HG02973 (cell line): ENCODE measurements around the gene ALDH16A1.
A peak's percentile ranks its signal among the peaks of the same experiment; 100 is the strongest.

Source experiments
- ATAC-seq: cut with Tn5 transposase; IDR thresholded peaks from one replicate; pipeline ENCODE4 v1.9.1; 2021; ENCODE audit warnings: moderate library complexity; ENCODE audit not compliant: unreplicated experiment

Gene ALDH16A1

GRCh38 chr19:49487277-49488045, 34.4 kb downstream of the ALDH16A1 start, which contains the start of gene RPL13A:
Gene RPL13A (plus strand): TSS chr19:49487608. CDS start chr19:49487630, 22 bp downstream.
- ATAC-seq = peak; percentile 79

- no peak for ATAC-seq
Measured at GRCh38 chr19:49488046-49488862, 35.2 kb downstream of the ALDH16A1 start.

DNA sequence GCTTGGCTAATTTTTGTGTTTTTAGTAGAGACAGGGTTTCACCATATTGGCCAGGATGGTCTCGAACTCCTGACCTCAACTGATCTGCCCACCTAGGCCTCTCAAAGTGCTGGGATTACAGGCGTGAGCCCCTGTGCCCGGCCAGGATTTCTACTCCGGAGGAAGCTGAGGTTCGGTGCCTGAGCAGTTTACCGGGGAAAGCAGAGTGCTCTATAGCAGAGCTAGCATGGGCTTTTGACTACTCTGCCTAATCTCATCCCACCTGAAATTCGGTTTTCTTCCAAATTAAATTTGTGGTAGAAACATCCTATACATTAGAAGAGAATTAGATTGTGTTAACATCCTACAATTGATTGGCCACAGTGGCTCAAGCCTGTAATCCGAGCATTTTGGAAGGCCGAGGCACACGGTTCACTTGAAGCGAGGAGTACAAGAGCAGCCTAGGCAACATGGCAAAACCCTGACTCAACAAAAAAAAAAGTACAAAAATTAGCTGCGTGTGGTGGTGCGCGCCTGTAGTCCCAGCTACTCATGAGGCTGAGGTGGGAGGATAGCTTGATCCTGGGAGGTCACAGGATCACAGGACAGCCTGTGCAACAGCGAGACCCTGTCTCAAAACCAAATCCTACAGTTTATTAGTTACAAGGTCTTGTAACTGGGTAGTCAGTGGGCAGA, 36.0 kb downstream of the ALDH16A1 start:
- ATAC-seq = no peak

- ATAC-seq = no peak
Measured at GRCh38 chr19:49489601-49490167, 36.7 kb downstream of the ALDH16A1 start.

GRCh38 chr19:49490287-49491029, 37.4 kb downstream of the ALDH16A1 start:
- no peak for ATAC-seq

GRCh38 chr19:49491030-49491803, 38.2 kb downstream of the ALDH16A1 start:
- no peak for ATAC-seq

DNA sequence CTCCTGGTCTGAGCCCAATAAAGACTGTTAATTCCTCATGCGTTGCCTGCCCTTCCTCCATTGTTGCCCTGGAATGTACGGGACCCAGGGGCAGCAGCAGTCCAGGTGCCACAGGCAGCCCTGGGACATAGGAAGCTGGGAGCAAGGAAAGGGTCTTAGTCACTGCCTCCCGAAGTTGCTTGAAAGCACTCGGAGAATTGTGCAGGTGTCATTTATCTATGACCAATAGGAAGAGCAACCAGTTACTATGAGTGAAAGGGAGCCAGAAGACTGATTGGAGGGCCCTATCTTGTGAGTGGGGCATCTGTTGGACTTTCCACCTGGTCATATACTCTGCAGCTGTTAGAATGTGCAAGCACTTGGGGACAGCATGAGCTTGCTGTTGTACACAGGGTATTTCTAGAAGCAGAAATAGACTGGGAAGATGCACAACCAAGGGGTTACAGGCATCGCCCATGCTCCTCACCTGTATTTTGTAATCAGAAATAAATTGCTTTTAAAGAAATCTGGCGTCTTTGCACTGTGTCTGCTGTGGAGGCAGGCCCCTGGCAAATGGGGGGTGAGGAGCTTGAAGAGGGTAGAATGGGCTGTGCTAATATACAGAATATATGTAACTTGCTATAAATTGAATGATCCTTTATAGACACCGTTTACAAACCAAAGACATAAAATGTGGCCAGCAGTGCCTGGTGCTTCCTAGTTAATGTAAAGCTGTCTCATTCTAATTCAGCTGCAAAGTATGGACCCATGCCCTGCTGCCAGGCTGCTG, 39.0 kb downstream of the ALDH16A1 start:
- ATAC-seq = no peak

- no peak for ATAC-seq
Measured at GRCh38 chr19:49492573-49493405, 39.8 kb downstream of the ALDH16A1 start.

- no peak for ATAC-seq
Measured at GRCh38 chr19:49496574-49497008, 43.6 kb downstream of the ALDH16A1 start.

DNA sequence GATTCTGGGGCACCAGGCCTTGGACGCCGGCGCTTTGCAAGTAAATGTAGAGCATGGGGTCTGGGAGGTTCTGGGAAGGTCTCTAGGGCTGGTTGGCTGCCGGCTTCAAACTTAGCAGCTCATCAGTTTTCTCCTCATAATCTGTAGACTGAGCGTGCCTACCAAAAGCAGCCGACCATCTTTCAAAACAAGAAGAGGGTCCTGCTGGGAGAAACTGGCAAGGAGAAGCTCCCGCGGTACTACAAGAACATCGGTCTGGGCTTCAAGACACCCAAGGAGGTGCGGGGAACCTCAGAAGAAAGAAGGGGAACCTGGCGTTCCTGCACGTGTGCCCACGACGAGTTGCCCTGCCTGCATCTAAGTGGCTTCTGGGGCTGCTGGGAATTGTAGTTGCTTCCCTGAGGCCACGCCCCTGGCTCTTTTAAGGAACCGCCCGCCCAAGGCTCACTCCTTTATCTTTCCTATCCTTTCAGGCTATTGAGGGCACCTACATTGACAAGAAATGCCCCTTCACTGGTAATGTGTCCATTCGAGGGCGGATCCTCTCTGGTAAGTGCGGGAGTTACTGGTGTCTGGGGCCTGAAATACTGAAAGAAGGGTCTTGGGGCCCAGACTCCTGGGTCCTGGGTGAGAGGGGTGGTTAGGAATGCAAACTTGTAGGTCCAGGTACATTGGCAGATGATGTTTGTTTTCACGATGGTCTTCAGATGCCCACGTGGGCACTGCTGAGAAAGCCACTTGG, 44.2 kb downstream of the ALDH16A1 start:
- no peak for ATAC-seq

- no peak for ATAC-seq
Measured at GRCh38 chr19:49497789-49498103, 44.7 kb downstream of the ALDH16A1 start.

DNA sequence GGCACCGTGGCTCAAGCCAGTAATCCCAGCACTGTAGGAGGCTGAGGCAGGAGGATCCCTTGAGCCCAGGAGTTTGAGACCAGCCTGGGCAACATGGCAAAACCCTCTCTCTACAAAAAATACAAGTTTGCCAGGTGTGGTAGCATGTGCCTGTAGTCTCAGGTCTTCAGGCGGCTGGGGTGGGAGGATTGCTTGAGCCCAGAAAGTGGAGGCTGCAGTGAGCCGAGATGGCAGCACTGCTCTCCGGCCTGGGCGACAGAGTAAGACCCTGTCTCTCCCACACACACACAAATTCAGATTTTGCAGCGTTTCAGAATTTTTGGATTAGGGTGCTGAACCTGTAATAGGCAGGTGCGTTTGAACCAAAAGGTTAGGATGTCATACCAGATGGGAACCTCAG, 45.5 kb downstream of the ALDH16A1 start:
- no peak for ATAC-seq

- no peak for ATAC-seq
Measured at GRCh38 chr19:49499030-49499670, 46.1 kb downstream of the ALDH16A1 start.

DNA sequence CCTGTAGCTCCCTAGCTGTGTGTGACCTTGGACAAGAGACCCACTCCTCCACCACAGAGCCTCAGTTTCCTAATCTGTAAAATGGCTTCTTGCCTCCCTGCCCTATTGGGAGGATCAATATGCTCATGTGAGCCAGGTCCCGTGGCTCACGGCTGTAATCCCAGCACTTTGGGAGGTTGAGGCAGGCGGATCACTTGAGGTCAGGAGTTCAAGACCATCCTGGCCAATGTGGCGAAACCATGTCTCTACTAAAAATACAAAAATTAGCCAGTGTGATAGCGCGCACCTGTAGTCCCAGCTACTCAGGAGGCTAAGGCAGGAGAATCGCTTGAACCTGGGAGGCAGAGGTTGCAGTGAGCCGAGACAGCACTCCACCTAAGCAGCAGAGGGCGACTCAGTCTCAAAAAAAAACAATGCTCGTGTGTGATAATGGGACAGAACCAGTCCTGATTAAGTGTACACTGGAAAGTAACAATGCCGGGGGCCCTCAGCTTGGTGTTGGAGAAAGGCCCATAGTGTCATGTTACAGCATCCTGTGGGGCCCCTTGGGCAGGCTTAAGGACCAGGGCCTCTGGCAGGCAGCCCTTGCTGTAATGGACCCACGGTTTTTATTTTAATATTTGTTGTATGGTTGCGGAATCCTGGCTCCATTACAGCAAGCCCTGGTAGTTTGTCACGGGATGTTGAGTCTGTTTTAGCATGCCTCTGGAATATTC, 50.0 kb downstream of the ALDH16A1 start:
- ATAC-seq = no peak

DNA sequence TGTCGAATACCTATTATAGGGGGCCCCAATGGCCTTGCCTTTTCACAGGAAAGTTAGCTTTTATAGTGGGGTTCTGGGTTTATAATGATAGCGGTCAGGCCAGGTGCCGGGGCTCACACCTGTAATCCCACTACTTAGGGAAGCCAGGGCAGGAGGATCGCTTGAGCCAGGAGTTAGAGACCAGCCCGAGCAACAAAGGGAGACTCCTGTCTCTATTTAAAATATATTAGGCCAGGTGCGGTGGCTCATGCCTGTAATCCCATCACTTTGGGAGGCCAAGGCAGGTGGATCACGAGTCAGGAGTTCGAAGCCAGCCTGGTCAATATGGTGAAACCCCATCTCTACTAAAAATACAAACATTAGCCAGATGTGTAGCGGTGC, 50.5 kb downstream of the ALDH16A1 start:
- no peak for ATAC-seq

DNA sequence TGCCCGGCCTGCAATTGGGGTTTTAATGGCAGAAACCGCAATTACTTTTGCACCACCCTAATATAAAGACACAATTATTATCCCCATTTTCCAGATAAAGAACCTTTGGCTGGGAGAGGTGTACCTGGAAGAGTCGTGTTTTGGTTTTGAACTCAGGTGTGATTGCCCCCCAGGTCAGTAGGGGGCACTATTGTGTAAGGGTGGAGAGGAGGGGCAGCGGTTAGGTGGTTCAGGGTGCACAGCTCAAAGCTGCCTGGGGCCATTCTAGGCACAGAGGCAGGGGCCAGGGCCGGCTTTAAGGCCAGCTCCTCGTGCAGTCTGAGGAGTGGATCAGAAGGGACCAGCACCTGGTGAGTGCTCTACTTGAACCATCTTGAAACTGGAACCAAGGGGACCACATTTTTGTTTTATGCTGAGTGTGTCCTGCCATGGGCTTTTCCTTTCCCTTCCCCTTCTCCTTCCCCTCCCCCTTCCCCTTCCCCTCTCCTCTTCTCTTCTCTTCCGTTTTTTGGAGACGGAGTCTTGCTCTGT, 53.6 kb downstream of the ALDH16A1 start:
- ATAC-seq = no peak
